ENCODE results near the gene TSEN54. TPM values are rescaled to one million over a fixed set of nuclear protein-coding genes. Genes with fewer than 3 reads are reported as not detected.
A peak's percentile ranks its signal among the peaks of the same experiment; 100 is the strongest.

TSEN54 gene
- total RNA-seq, 1 experiment from 2014 or later = 44.5 TPM

DNA sequence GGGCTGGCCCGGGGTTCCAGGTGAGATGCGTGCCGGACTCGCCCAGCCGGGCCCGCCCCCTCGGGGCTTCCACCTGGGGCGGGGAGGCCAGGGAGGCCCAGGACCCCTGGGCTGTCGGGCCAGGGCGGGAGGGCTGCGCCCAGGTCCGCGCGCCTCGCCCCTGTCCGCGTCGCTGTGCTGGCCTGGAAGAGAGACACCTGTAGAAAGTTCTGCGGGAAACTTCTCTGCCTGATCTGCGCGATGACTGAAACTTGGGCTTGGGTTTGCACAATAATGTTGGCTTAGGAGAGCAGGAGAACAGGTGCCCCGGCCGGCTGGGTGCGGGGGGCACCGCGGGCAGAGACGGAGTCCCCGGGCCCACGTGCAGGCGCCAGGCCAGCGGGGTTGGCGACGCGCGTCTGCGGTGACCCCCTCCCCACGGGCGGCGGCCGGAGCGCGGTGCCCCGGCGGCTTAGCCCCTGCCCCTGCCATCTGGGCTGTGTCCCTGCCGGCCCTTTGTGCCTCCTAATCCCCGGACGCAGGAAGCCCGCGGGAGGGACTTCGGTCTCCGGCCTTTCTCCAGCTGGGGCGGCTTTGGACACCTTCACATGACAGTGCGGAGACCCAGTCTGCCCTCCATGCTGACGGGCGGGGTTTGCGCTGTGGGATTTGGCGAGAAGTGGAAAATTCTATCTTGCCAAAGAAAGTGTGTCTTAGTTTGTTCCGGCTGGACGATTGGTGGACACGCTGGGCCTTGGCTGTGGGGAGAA is 9.7 kb downstream of the TSEN54 start:
- Histone ChIP-seq H2AK5ac (ENCODE audit: insufficient read length, low read length) (no peak overlapping the region), H2BK5ac (ENCODE audit: insufficient read length, low read length) (no peak overlapping the region), H4K91ac (ENCODE audit: insufficient read length, low read depth, low read length) (no peak overlapping the region), H3K27ac (ENCODE audit: insufficient read length, low read depth, low read length) (no peak overlapping the region), H3K79me1 (ENCODE audit: insufficient read depth, low read depth, low read length, poor library complexity, severe bottlenecking) (no peaks in the 10 kb centered on the region), H4K5ac (ENCODE audit: insufficient read length, low read depth, low read length) (no peak overlapping the region), H2BK15ac (ENCODE audit: low read depth, low read length) (no peak overlapping the region), H3K18ac (ENCODE audit: insufficient read length, low read depth, low read length) (no peak overlapping the region), H3K79me2 (ENCODE audit: insufficient read depth, low read length) (no peaks in the 10 kb centered on the region), H3K23ac (ENCODE audit: insufficient read length, low read depth, low read length) (no peak overlapping the region), H3K4me1 (ENCODE audit: insufficient read depth, low read length) (no peaks in the 10 kb centered on the region), H3K4me2 (ENCODE audit: insufficient read depth, insufficient read length, low read length) (peak overlapping the region; percentile 83), H3K27me3 (ENCODE audit: insufficient read depth, low read length) (no peaks in the 10 kb centered on the region), H3K9ac (ENCODE audit: extremely low read depth, insufficient read length, low read length) (no peak overlapping the region), H4K20me1 (ENCODE audit: control insufficient read depth, insufficient read depth, insufficient read length) (no peaks in the 10 kb centered on the region), H3T11ph (ENCODE audit: low read length) (no peak overlapping the region), H2AFZ (ENCODE audit: low read length) (no peak overlapping the region), H2BK12ac (ENCODE audit: insufficient read length, low read depth, low read length) (no peak overlapping the region), H3K14ac (ENCODE audit: insufficient read depth, low read length) (no peak overlapping the region), H3K4ac (ENCODE audit: low read depth, low read length) (no peak overlapping the region), H2BK120ac (ENCODE audit: low read depth, low read length, poor library complexity, severe bottlenecking) (no peak overlapping the region), H2BK20ac (ENCODE audit: low read depth, low read length, poor library complexity, severe bottlenecking) (no peak overlapping the region), H3K56ac (ENCODE audit: insufficient read length, low read depth, low read length) (no peak overlapping the region), H3K23me2 (ENCODE audit: insufficient read length, low read depth, low read length, poor library complexity, severe bottlenecking) (peaks cover 14% of the 10 kb centered on the region), H4K8ac (replicated peaks; ENCODE audit: insufficient read length, low read depth, low read length) (no peak overlapping the region), H3K9me3 (ENCODE audit: control insufficient read depth, low read depth, low read length) (no peaks in the 10 kb centered on the region)
- H3K9me3 Mint-ChIP-seq = no peaks in the 10 kb centered on the region
- H3K27me3 Mint-ChIP-seq (ENCODE audit: low read depth) = peaks cover 2% of the 10 kb centered on the region; the same call in 1 of the 2 replicates
- peak overlapping the region; percentile 79 to 87 for H3K4me3 Mint-ChIP-seq
- TF ChIP-seq, protein P1, sequence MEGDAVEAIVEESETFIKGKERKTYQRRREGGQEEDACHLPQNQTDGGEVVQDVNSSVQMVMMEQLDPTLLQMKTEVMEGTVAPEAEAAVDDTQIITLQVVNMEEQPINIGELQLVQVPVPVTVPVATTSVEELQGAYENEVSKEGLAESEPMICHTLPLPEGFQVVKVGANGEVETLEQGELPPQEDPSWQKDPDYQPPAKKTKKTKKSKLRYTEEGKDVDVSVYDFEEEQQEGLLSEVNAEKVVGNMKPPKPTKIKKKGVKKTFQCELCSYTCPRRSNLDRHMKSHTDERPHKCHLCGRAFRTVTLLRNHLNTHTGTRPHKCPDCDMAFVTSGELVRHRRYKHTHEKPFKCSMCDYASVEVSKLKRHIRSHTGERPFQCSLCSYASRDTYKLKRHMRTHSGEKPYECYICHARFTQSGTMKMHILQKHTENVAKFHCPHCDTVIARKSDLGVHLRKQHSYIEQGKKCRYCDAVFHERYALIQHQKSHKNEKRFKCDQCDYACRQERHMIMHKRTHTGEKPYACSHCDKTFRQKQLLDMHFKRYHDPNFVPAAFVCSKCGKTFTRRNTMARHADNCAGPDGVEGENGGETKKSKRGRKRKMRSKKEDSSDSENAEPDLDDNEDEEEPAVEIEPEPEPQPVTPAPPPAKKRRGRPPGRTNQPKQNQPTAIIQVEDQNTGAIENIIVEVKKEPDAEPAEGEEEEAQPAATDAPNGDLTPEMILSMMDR (conservative IDR thresholded peaks at IDR 0.05) = no peak
- peaks cover 2 to 34% (median 31%) of the 10 kb centered on the region in 3 experiments; a peak in 6 of 7 replicates for H3K36me3 Mint-ChIP-seq (ENCODE audit: insufficient read depth in 1 of 3, low read depth in 3 of 3)
- peak; percentile 69 for DNase-seq
- no CpG with 5 or more reads among the region's 60 CpGs for WGBS (ENCODE audit: extremely low coverage, insufficient read length, low lambda C conversion rate)
- H3K27ac Mint-ChIP-seq = peak overlapping the region in 1 of 3 experiments; percentile 70; a peak in 1 of 7 replicates
- peaks cover 21 to 25% of the 10 kb centered on the region in 2 experiments for H3K4me1 Mint-ChIP-seq

Data from H9 (cell line).